Measurements from ENCODE around the gene KIRREL3. TPM values are rescaled to one million over a fixed set of nuclear protein-coding genes. Genes with fewer than 3 reads are reported as not detected.

The KIRREL3 gene
- total RNA-seq, 1 experiment from 2014 or later = 2.2 TPM

DNA sequence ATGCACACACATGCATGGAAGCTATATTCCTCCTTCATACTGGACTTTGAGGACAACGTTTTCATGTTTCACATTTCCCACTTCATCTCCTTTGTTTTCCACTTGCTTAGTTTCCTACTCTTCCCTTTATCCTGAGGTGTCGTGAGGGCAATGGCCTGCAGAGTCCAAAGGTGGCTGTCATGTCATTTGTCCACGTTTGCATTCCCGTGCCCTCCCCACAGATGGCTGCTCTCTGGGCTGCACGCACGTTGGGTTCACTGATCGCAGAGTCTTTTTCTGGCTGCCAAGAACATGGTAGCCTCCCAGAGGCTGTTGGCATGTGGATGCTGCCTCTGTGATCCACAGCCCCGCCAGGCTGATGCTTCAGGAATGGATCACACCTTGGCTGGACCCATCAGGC, 389.1 kb downstream of the KIRREL3 start:
- no peak for DNase-seq
- H2AFZ ChIP-seq = no peak overlapping the region
- no peaks in the 10 kb centered on the region for H3F3A ChIP-seq (ENCODE audit: insufficient read depth, low read depth)
- no peak overlapping the region for H3K27ac ChIP-seq
- H3K27me3 ChIP-seq (ENCODE audit: insufficient read depth, low read depth) = peaks cover 99% of the 10 kb centered on the region
- BruUV-seq (replicated peaks) = no TSS peak
- H3K9me3 ChIP-seq (ENCODE audit: insufficient read depth, low read depth) = no peaks in the 10 kb centered on the region
- intact Hi-C loops (cut with micrococcal nuclease; ENCODE audit: unreplicated experiment) = no loop called here
- no peak overlapping the region for H3K4me2 ChIP-seq
- H4K20me1 ChIP-seq (ENCODE audit: insufficient read depth) = no peaks in the 10 kb centered on the region
- no peaks in the 10 kb centered on the region for H3K9me2 ChIP-seq (ENCODE audit: insufficient read depth)
- ChIA-PET CTCF (no interaction called here), POLR2A (ENCODE audit: unreplicated experiment) (no interaction called here)
- TF ChIP-seq, protein P1, sequence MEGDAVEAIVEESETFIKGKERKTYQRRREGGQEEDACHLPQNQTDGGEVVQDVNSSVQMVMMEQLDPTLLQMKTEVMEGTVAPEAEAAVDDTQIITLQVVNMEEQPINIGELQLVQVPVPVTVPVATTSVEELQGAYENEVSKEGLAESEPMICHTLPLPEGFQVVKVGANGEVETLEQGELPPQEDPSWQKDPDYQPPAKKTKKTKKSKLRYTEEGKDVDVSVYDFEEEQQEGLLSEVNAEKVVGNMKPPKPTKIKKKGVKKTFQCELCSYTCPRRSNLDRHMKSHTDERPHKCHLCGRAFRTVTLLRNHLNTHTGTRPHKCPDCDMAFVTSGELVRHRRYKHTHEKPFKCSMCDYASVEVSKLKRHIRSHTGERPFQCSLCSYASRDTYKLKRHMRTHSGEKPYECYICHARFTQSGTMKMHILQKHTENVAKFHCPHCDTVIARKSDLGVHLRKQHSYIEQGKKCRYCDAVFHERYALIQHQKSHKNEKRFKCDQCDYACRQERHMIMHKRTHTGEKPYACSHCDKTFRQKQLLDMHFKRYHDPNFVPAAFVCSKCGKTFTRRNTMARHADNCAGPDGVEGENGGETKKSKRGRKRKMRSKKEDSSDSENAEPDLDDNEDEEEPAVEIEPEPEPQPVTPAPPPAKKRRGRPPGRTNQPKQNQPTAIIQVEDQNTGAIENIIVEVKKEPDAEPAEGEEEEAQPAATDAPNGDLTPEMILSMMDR (conservative IDR thresholded peaks at IDR 0.05) = no peak
- no peak for TF ChIP-seq EZH2 (IDR thresholded peaks at IDR 0.05; ENCODE audit: low read depth)
- no peaks in the 10 kb centered on the region for H3K36me3 ChIP-seq (ENCODE audit: low read depth)
- no peaks in the 10 kb centered on the region for H3K79me2 ChIP-seq (ENCODE audit: low read depth)
- no peaks in the 10 kb centered on the region for H3K4me1 ChIP-seq (replicated peaks; ENCODE audit: insufficient read depth)
- no peak overlapping the region for H3K4me3 ChIP-seq

DNA sequence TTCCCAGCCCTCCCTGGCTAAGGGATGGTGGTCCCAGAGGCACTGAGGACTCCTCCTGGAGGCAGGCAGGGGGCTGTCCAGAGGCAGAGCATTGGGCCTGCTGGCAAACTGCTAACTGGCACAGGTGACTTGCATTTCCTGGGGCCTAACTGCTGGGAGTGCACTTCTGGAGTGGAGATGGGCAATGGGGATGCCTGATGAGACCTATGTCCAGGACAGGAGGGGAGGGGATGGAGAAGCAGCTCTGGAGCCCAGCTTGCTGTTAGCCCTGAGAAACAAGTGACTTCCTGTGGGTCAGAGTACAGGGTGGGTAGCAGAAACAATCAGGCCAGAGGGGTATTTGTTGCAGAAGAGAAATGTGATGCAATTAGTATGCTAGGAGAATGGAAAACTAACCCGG, 391.9 kb downstream of the KIRREL3 start:
- intact Hi-C loops (cut with micrococcal nuclease; ENCODE audit: unreplicated experiment) = loop anchor here (5.0 to 10.0 kb wide), 3 partner anchors 109 to 739 kb away; no protein-coding TSS in a partner anchor

DNA sequence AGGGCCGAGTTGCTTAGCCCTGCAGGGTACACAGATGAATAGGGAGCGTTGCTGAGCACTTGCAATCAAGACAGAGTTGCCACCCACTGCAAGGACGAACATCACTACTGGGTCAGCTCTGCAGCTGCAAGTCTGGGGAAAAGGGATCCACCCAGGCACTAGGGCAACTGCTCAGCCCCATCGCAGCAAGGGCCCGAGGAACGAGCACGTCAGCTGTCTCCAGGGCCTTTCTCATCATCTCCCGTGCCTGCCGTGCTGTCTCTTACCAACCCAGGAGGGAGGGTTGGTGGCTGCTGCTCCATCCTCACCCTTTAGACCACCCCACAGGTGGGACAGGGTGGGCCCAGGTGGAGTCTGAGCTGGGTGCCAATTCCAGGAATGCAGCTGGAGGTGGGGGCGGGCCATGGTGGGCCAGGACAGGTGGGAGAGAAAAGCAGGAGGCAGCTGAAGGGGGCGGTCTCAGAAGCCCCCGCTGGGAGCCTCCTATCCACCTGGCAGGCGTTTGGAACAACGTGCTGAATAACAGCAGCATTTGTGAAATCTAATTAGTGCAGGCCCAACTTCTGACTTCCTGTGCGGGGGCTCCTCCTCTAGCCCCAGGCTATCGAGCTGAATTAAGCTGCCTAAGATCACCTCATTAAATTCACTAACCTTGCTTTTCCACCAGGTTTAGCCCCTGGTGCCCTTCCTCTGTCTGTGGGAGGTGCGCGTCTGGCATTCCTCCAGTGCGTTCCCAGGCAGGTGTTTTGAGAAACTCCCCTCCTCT, 392.6 kb downstream of the KIRREL3 start:
- H2AFZ ChIP-seq = no peak overlapping the region

More for the DNA sequence above, 391.9 kb downstream of the KIRREL3 start:
- Histone ChIP-seq H4K20me1 (ENCODE audit: insufficient read depth) (no peaks in the 10 kb centered on the region), H3F3A (ENCODE audit: insufficient read depth, low read depth) (no peaks in the 10 kb centered on the region), H3K36me3 (ENCODE audit: low read depth) (no peaks in the 10 kb centered on the region), H3K9me2 (ENCODE audit: insufficient read depth) (no peaks in the 10 kb centered on the region), H3K4me3 (no peak overlapping the region), H3K4me1 (replicated peaks; ENCODE audit: insufficient read depth) (no peaks in the 10 kb centered on the region), H3K9me3 (ENCODE audit: insufficient read depth, low read depth) (no peaks in the 10 kb centered on the region), H3K79me2 (ENCODE audit: low read depth) (no peaks in the 10 kb centered on the region), H3K4me2 (no peak overlapping the region), H2AFZ (no peak overlapping the region), H3K27ac (no peak overlapping the region), H3K27me3 (ENCODE audit: insufficient read depth, low read depth) (peaks cover 97% of the 10 kb centered on the region)
- TF ChIP-seq EZH2 (IDR thresholded peaks at IDR 0.05; ENCODE audit: low read depth) = no peak
- TF ChIP-seq, protein P1 (conservative IDR thresholded peaks at IDR 0.05) = no peak
- BruUV-seq (replicated peaks) = no TSS peak
- ChIA-PET CTCF (no interaction called here), POLR2A (ENCODE audit: unreplicated experiment) (no interaction called here)
- DNase-seq = no peak

More for the DNA sequence above, 392.6 kb downstream of the KIRREL3 start:
- no peak overlapping the region for H3K27ac ChIP-seq
- no peaks in the 10 kb centered on the region for H3K9me2 ChIP-seq (ENCODE audit: insufficient read depth)
- no TSS peak for BruUV-seq (replicated peaks)
- H3K79me2 ChIP-seq (ENCODE audit: low read depth) = no peaks in the 10 kb centered on the region
- DNase-seq = no peak
- no peak overlapping the region for H3K4me3 ChIP-seq
- no peaks in the 10 kb centered on the region for H3K4me1 ChIP-seq (replicated peaks; ENCODE audit: insufficient read depth)
- H3F3A ChIP-seq (ENCODE audit: insufficient read depth, low read depth) = no peaks in the 10 kb centered on the region
- no peaks in the 10 kb centered on the region for H3K9me3 ChIP-seq (ENCODE audit: insufficient read depth, low read depth)
- no peak for TF ChIP-seq EZH2 (IDR thresholded peaks at IDR 0.05; ENCODE audit: low read depth)
- TF ChIP-seq, protein P1 (conservative IDR thresholded peaks at IDR 0.05) = no peak
- POLR2A ChIA-PET (ENCODE audit: unreplicated experiment) = no interaction called here
- CTCF ChIA-PET = no interaction called here
- H4K20me1 ChIP-seq (ENCODE audit: insufficient read depth) = no peaks in the 10 kb centered on the region
- intact Hi-C loops (cut with micrococcal nuclease; ENCODE audit: unreplicated experiment) = loop anchor here (1.0 to 10.0 kb wide), 8 partner anchors 109 to 739 kb away; no protein-coding TSS in a partner anchor
- H3K36me3 ChIP-seq (ENCODE audit: low read depth) = no peaks in the 10 kb centered on the region
- peaks cover 97% of the 10 kb centered on the region for H3K27me3 ChIP-seq (ENCODE audit: insufficient read depth, low read depth)
- no peak overlapping the region for H3K4me2 ChIP-seq
